ENCODE data around the gene KRT82.

Gene KRT82

DNA sequence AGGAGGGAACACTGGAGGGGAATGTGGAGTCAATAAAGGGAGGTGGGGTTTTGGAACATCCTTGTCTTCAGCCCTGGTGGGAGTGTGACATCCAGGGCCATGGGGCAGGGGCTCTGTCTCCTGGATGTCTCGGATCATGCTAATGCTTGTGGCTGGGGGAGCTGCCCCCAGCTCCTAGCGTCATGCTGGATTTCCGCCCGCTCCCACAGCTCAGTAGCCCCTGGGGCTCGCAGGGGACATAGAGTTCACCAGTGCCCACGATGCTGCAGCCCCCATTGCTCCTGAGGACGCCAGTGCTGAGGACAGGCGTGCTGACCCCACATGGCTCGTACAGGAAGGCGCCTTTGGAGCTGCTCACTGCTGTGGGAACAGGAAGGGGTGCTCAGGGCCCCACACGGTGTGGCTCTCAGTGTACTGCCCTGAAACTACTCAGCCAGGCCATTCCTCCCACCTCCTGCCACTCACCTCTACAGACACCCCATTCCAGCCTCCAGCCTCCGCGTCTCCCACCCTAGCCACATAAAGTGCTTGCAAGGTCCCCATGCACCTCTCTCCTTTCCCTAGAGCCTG, 11.2 kb downstream of the KRT82 start:
- H3K4me1 ChIP-seq (ENCODE audit: control insufficient read depth, insufficient read depth, low read length): no peaks in the 10 kb centered on the region; the same call in 1 of the 2 replicates
- no peaks in the 10 kb centered on the region for H3K36me3 ChIP-seq (ENCODE audit: control insufficient read depth, insufficient read depth, low read length)
- no peak overlapping the region for H3K4me3 ChIP-seq (ENCODE audit: low read depth, low read length)
- no peak overlapping the region for H3K9ac ChIP-seq (ENCODE audit: low read length)
- no peaks in the 10 kb centered on the region for H3K9me3 ChIP-seq (ENCODE audit: control insufficient read depth, insufficient read depth, low read depth, low read length)
- no peak overlapping the region for H3K27ac ChIP-seq (ENCODE audit: low read depth, low read length)
- H3K27me3 ChIP-seq (ENCODE audit: control insufficient read depth, insufficient read depth, low read length): no peaks in the 10 kb centered on the region

DNA sequence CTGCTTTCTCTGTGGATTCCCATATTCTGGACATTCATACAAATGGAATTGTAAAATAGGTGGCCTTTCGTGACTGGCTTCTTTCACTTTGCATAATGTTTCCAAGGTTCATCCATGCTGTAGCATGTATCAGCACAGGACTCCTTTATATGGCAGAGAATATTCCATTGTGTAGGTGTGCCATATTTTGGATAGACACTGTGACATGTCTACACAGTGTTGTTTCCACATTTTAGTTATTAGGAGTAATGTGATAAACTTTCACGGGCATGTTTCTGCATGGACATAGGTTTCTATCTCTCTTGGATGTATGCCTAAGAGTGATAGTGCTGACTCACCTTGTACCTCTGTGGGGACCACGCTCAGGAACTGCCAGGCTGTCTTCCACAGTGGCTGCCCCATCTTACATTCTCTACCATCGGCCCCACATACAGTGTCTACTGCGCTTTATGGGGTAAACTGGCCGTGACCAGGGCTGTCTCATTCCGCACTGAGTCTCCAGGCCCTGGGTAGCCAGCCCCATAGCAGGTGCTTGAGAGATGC, 13.6 kb downstream of the KRT82 start:
- Histone ChIP-seq H3K4me1 (ENCODE audit: control insufficient read depth, insufficient read depth, low read length) (no peaks in the 10 kb centered on the region; the same call in 1 of the 2 replicates), H3K36me3 (ENCODE audit: control insufficient read depth, insufficient read depth, low read length) (no peaks in the 10 kb centered on the region), H3K27ac (ENCODE audit: low read depth, low read length) (no peak overlapping the region), H3K27me3 (ENCODE audit: control insufficient read depth, insufficient read depth, low read length) (no peaks in the 10 kb centered on the region), H3K9ac (ENCODE audit: low read length) (no peak overlapping the region), H3K4me3 (ENCODE audit: low read depth, low read length) (no peak overlapping the region), H3K9me3 (ENCODE audit: control insufficient read depth, insufficient read depth, low read depth, low read length) (no peaks in the 10 kb centered on the region)

DNA sequence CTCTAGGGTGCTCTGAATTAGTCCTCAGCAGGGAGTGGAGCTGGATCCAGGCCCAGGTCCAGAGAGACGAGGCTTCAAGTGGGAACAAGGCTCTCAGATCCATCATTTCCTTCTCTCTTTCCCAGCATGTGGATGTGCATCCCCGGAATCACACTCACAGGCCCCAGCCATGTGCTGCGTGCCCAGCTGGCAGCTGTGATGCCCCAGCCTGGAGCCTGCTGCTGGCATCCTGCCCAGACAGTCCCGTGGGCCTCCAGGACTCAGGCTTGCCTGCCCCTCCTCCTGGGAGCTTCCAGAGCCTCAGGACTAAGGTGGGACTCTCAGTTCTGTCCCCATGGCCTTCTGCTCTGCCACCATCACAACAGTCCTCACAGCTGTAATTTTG, 14.5 kb downstream of the KRT82 start:
- H3K4me1 ChIP-seq (ENCODE audit: control insufficient read depth, insufficient read depth, low read length): no peaks in the 10 kb centered on the region; the same call in 1 of the 2 replicates

DNA sequence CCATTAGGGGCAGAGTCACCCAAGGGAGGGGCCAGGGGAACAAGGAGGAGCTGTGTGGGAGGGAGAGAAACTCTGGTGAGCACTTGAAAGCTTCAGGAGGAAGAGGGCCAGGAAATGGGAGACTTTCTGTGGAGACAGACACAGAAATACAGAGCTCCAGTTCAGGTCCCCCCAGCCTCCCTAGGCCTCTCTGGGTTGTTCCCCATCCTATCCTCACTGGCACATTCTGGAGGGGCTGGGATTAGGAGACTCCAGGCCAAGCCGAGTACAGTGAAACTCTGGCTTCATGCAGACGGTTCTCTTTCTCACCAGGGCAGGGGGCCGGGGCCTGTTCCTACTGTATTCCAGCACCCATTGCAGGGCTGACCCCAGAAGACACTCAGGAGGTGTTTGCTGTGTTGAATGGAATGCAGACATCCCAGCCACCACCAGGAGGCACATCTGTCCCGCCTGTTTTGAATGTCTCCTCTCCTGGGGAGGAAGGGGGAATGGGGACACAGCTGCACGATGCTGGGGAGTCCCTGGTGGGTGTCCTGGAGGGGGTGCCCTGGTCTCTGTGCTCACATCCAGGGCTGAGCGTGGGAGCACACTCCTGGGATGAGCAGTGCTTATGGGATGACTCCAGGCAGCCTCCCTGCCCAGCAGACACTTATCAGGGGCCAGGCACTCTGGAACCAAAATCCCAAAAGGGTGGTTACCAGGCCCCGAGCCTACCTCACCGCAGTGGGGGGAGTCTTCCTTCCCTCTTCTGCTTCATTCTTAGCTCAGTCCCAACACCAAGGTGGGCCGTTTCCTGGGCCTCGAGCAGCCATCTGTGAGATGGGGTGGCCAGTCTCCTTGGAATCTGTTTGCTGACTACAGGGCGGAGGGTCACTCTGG, 15.2 kb downstream of the KRT82 start:
- no peaks in the 10 kb centered on the region for H3K9me3 ChIP-seq (ENCODE audit: control insufficient read depth, insufficient read depth, low read depth, low read length)
- no peaks in the 10 kb centered on the region; the same call in 1 of the 2 replicates for H3K4me1 ChIP-seq (ENCODE audit: control insufficient read depth, insufficient read depth, low read length)
- H3K27me3 ChIP-seq (ENCODE audit: control insufficient read depth, insufficient read depth, low read length): no peaks in the 10 kb centered on the region
- H3K4me3 ChIP-seq (ENCODE audit: low read depth, low read length): no peak overlapping the region
- H3K36me3 ChIP-seq (ENCODE audit: control insufficient read depth, insufficient read depth, low read length): no peaks in the 10 kb centered on the region
- H3K9ac ChIP-seq (ENCODE audit: low read length): no peak overlapping the region
- H3K27ac ChIP-seq (ENCODE audit: low read depth, low read length): no peak overlapping the region

More for the DNA sequence above, 14.5 kb downstream of the KRT82 start:
- H3K36me3 ChIP-seq (ENCODE audit: control insufficient read depth, insufficient read depth, low read length): no peaks in the 10 kb centered on the region
- H3K9me3 ChIP-seq (ENCODE audit: control insufficient read depth, insufficient read depth, low read depth, low read length): no peaks in the 10 kb centered on the region
- no peaks in the 10 kb centered on the region for H3K27me3 ChIP-seq (ENCODE audit: control insufficient read depth, insufficient read depth, low read length)
- no peak overlapping the region for H3K27ac ChIP-seq (ENCODE audit: low read depth, low read length)
- no peak overlapping the region for H3K9ac ChIP-seq (ENCODE audit: low read length)
- no peak overlapping the region for H3K4me3 ChIP-seq (ENCODE audit: low read depth, low read length)

DNA sequence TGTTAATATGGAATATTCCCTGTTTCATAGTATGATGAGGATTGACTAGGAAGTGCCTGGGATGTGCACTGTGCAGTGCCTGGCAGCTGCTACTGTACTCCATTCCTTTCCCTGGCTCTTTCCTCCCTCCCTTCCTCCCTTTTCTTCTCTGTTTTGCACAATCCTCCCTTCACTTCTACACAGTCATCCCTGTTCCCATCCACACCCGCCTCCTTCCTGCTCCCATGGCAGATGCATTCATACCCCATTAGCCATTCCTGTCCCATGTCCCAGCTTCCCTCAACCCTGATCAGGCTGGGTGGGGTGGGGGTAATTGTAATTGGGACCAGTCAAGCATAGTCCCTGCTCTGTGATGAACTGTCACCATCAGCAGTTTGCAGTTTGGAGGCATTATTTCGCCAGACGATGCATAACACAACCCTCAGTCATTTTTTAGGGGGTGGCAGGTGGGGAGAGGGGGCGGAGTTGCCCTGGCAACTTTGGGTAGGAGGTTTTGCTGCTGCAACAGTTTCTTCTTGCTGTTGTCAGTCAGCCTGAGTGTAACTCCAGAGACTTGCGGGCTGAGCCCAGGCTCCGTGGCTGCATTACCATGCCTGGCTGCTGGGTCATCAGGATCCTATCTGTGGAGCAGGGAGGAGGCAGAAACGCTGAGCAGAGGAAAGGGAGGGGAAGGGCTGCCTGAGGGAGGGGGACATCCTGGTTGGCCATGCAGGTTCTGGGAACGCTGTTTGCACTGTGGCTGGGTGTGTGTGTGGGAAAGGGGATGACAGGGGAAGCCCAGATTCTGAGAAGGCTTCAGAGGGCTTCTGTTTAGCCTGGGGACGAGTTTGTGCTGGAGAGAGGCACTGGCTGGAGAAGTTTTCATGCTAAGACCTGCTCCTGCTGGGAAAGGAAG, 16.6 kb downstream of the KRT82 start:
- H3K27ac ChIP-seq (ENCODE audit: low read depth, low read length): no peak overlapping the region
- H3K4me3 ChIP-seq (ENCODE audit: low read depth, low read length): no peak overlapping the region
- H3K27me3 ChIP-seq (ENCODE audit: control insufficient read depth, insufficient read depth, low read length): no peaks in the 10 kb centered on the region
- H3K9ac ChIP-seq (ENCODE audit: low read length): no peak overlapping the region
- H3K4me1 ChIP-seq (ENCODE audit: control insufficient read depth, insufficient read depth, low read length): no peaks in the 10 kb centered on the region; the same call in 1 of the 2 replicates
- H3K36me3 ChIP-seq (ENCODE audit: control insufficient read depth, insufficient read depth, low read length): no peaks in the 10 kb centered on the region
- H3K9me3 ChIP-seq (ENCODE audit: control insufficient read depth, insufficient read depth, low read depth, low read length): no peaks in the 10 kb centered on the region

DNA sequence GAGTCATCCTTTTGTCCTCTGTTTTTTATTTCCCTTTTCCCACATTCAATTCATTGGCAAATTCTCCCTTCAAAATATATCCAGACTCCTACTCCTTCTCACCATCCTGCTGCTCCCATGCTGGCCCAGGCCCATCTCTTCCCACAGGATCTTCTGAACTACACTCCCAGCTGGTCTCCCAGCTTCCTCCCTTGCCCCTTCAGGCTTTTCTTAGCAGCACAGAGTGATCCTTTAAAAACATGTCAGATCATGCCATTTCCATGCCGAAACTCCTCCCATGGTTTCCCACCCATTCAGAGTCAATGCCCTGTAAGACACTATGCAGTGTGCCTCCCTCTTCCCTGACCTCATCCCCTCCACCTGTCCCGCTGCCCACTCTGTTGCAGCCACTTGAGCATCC, 18.3 kb downstream of the KRT82 start:
- Histone ChIP-seq H3K9me3 (ENCODE audit: control insufficient read depth, insufficient read depth, low read depth, low read length) (no peaks in the 10 kb centered on the region), H3K4me1 (ENCODE audit: control insufficient read depth, insufficient read depth, low read length) (no peaks in the 10 kb centered on the region; the same call in 1 of the 2 replicates), H3K27ac (ENCODE audit: low read depth, low read length) (no peak overlapping the region), H3K27me3 (ENCODE audit: control insufficient read depth, insufficient read depth, low read length) (0 out of 2 replicates have a peak, but pooled peaks cover 3% of the 10 kb centered on the region), H3K36me3 (ENCODE audit: control insufficient read depth, insufficient read depth, low read length) (no peaks in the 10 kb centered on the region), H3K4me3 (ENCODE audit: low read depth, low read length) (no peak overlapping the region), H3K9ac (ENCODE audit: low read length) (no peak overlapping the region)

DNA sequence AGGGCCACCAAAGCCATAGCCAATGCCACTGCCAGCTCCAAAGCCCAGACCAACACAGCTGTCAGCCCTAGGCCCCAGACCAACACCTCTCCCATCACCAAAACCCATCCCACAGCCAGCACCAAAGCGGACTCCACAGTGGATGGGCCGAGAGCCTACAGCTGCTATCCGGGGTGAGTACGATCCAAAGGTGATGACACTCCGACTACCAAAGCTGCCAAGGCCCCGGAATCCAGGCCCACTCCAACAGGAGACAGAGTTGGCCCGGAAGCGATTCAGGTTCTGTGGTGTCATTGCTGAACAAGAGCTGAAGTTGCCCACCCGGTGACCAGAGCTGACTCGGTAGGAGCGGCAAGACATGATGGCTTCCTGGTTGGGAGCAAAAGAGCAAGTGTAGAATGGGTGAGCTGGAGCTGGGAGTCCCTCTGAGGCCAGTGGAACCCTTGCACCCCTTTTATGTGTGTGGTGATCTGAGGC, 20.9 kb downstream of the KRT82 start, which contains the start of gene KRT84:
Gene KRT84 (minus strand): TSS at position 427 of the 477 bp plus-strand sequence. CDS start 67 bp downstream, at position 360.
- Histone ChIP-seq H3K4me1 (ENCODE audit: control insufficient read depth, insufficient read depth, low read length) (no peaks in the 10 kb centered on the region; the same call in 1 of the 2 replicates), H3K27ac (ENCODE audit: low read depth, low read length) (no peak within 1 kb of the TSS), H3K27me3 (ENCODE audit: control insufficient read depth, insufficient read depth, low read length) (peaks cover 6% of the 10 kb centered on the region; the same call in 1 of the 2 replicates)

DNA sequence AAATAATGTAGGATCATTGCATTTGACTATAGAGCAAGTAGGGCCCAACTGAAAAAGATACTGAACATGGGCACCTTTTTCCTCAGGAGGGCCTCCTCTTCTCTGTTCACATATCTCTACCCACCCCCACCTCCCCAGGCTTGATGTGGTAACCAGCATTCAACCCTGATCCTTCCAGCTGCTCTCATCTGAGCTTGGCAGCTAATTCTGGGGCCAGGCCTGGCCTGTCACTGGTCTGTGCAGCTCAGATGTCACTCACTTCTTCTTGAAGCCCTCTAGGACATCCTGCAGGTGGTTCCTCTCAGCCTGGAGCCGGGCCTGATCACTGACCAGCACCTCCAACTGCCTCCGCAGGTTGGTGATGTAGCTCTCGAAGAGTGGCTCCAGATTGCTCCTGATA, 22.8 kb downstream of the KRT82 start:
- no peaks in the 10 kb centered on the region for H3K9me3 ChIP-seq (ENCODE audit: control insufficient read depth, insufficient read depth, low read depth, low read length)
- H3K36me3 ChIP-seq (ENCODE audit: control insufficient read depth, insufficient read depth, low read length): no peaks in the 10 kb centered on the region
- no peak overlapping the region for H3K9ac ChIP-seq (ENCODE audit: low read length)
- no peak overlapping the region for H3K27ac ChIP-seq (ENCODE audit: low read depth, low read length)
- H3K4me1 ChIP-seq (ENCODE audit: control insufficient read depth, insufficient read depth, low read length): no peaks in the 10 kb centered on the region
- H3K27me3 ChIP-seq (ENCODE audit: control insufficient read depth, insufficient read depth, low read length): peaks cover 6% of the 10 kb centered on the region; the same call in 1 of the 2 replicates
- no peak overlapping the region for H3K4me3 ChIP-seq (ENCODE audit: low read depth, low read length)

More for the DNA sequence above, 20.9 kb downstream of the KRT82 start, which contains the start of gene KRT84:
- no peaks in the 10 kb centered on the region for H3K9me3 ChIP-seq (ENCODE audit: control insufficient read depth, insufficient read depth, low read depth, low read length)
- no peaks in the 10 kb centered on the region for H3K36me3 ChIP-seq (ENCODE audit: control insufficient read depth, insufficient read depth, low read length)
- no peak within 1 kb of the TSS for H3K9ac ChIP-seq (ENCODE audit: low read length)
- no peak within 1 kb of the TSS for H3K4me3 ChIP-seq (ENCODE audit: low read depth, low read length)

DNA sequence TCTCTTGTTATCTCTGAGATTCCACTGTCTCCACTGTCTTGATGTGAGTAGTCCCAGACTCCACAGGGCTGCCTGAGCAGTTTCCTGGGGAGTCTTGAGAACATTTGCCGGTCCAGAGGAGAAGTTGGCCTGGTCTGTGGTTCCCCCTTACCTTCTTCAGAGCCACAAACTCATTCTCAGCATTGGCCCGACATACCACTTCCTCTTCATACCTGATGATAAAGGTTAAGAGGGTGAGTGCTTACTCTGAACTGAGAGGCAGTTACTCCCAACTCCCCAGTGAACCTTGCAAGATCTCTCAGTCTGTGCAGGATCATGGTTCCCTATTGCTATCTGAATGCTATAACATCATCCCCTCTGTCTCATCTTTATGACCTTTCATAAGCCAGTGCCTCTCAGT, 23.3 kb downstream of the KRT82 start:
- H3K27me3 ChIP-seq (ENCODE audit: control insufficient read depth, insufficient read depth, low read length): peaks cover 6% of the 10 kb centered on the region; the same call in 1 of the 2 replicates
- no peak overlapping the region for H3K9ac ChIP-seq (ENCODE audit: low read length)
- no peaks in the 10 kb centered on the region for H3K9me3 ChIP-seq (ENCODE audit: control insufficient read depth, insufficient read depth, low read depth, low read length)
- H3K36me3 ChIP-seq (ENCODE audit: control insufficient read depth, insufficient read depth, low read length): no peaks in the 10 kb centered on the region
- no peak overlapping the region for H3K4me3 ChIP-seq (ENCODE audit: low read depth, low read length)
- no peaks in the 10 kb centered on the region for H3K4me1 ChIP-seq (ENCODE audit: control insufficient read depth, insufficient read depth, low read length)
- H3K27ac ChIP-seq (ENCODE audit: low read depth, low read length): no peak overlapping the region

DNA sequence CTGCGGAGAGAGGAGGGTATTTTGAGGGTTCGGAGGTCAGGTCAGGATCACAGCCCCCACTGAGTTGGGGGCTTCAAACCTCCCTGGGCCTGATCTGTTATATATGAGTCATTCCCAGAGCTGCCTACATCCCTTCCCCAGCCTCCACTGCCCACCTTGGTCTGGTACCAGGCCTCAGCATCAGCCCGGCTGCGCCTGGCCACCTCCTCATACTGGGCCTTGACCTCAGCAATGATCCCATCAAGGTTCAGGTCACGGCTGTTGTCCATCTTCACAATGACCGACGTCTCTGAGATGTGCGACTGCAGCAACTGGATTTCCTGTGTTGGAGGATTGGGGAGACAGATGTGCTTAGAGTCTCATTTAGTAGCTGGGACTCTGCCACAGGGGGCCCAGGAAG, 24.9 kb downstream of the KRT82 start:
- Histone ChIP-seq H3K27me3 (ENCODE audit: control insufficient read depth, insufficient read depth, low read length) (peaks cover 6% of the 10 kb centered on the region; the same call in 1 of the 2 replicates), H3K4me3 (ENCODE audit: low read depth, low read length) (no peak overlapping the region), H3K9ac (ENCODE audit: low read length) (no peak overlapping the region), H3K9me3 (ENCODE audit: control insufficient read depth, insufficient read depth, low read depth, low read length) (no peaks in the 10 kb centered on the region), H3K4me1 (ENCODE audit: control insufficient read depth, insufficient read depth, low read length) (no peaks in the 10 kb centered on the region), H3K36me3 (ENCODE audit: control insufficient read depth, insufficient read depth, low read length) (no peaks in the 10 kb centered on the region), H3K27ac (ENCODE audit: low read depth, low read length) (no peak overlapping the region)
